ENCODE results near the gene PTGER2.
A peak's percentile ranks its signal among the peaks of the same experiment; 100 is the strongest.

Gene PTGER2

GRCh38 chr14:52313903-52314594, at the start of gene PTGER2:
Gene PTGER2, plus strand, starts transcription at chr14:52314312. Its CDS starts 237 bp downstream, at chr14:52314549.
- peak; percentile 68 for DNase-seq

DNA sequence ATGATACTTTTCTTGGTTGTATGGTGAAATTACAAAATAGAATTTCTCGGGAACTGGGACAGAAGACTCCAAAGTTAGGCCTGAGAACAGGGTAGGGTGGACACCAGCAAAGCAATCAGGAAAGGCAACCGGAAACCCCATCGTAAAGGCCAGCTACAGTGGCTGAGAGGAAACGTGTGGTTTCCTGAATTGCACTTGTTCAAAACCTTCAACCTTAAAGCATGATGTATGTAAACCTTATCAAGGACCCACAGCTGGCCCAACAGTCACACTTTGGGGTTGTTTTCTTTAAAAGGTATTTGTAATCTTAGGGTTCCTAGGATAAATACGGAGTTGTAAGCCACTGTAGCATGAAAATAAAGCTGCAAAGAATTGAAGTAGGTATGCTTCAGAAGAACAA, 48.9 kb upstream of the PTGER2 start:
- DNase-seq: no peak

DNA sequence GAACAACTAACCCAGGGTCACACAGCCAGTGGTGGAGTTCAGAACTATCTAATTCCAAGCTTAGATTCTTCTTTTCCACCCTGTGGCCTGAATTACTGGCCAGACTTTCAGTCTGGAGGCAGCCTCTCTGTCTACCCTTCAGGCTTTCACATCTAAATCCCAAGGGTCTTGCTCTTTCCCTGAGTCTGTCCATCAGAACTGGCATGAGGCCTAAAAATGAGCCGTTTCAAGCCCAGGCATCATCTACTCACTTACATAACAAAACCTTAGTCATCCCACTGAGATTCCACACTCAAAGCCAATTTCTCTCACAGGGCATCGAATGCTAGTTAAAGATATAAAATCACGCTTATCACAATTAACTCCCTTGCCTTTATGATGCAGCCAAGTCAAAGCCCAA, 47.9 kb upstream of the PTGER2 start:
- no peak for DNase-seq

- DNase-seq: no peak
Observed at GRCh38 chr14:52266782-52267181, 47.3 kb upstream of the PTGER2 start.

DNA sequence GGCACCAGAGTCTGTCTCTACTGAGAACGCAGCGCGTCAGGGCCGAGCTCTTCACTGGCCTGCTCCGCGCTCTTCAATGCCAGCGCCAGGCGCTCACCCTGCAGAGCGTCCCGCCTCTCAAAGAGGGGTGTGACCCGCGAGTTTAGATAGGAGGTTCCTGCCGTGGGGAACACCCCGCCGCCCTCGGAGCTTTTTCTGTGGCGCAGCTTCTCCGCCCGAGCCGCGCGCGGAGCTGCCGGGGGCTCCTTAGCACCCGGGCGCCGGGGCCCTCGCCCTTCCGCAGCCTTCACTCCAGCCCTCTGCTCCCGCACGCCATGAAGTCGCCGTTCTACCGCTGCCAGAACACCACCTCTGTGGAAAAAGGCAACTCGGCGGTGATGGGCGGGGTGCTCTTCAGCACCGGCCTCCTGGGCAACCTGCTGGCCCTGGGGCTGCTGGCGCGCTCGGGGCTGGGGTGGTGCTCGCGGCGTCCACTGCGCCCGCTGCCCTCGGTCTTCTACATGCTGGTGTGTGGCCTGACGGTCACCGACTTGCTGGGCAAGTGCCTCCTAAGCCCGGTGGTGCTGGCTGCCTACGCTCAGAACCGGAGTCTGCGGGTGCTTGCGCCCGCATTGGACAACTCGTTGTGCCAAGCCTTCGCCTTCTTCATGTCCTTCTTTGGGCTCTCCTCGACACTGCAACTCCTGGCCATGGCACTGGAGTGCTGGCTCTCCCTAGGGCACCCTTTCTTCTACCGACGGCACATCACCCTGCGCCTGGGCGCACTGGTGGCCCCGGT, 46.4 kb upstream of the PTGER2 start, which contains the start of gene PTGDR:
Gene PTGDR (plus strand): TSS at position 198 of the 778 bp plus-strand sequence. CDS start 117 bp downstream, at position 315.
- DNase-seq: peak; percentile 24

DNA sequence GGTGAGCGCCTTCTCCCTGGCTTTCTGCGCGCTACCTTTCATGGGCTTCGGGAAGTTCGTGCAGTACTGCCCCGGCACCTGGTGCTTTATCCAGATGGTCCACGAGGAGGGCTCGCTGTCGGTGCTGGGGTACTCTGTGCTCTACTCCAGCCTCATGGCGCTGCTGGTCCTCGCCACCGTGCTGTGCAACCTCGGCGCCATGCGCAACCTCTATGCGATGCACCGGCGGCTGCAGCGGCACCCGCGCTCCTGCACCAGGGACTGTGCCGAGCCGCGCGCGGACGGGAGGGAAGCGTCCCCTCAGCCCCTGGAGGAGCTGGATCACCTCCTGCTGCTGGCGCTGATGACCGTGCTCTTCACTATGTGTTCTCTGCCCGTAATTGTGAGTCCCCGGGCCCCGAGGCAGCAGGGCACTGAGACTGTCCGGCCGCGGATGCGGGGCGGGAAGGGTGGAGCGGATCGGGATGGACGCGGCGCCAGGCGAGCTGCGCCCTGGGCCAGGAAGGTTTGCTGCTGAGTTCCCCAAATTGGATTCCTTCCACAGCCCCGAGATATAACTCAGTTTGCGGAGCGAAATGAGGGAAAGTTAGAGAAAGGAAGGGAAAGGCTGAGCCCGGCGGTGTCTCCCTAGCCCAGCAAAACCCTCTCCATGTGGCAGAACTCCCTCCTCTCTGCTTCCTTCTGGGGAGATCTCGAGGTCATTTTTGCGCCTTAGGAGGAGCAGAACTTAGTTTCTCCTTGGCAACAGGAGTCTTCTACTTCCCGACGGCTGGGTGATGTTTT, 45.6 kb upstream of the PTGER2 start:
- no peak for DNase-seq

- DNase-seq: no peak
Observed at GRCh38 chr14:52269100-52269499, 45.0 kb upstream of the PTGER2 start.

DNA sequence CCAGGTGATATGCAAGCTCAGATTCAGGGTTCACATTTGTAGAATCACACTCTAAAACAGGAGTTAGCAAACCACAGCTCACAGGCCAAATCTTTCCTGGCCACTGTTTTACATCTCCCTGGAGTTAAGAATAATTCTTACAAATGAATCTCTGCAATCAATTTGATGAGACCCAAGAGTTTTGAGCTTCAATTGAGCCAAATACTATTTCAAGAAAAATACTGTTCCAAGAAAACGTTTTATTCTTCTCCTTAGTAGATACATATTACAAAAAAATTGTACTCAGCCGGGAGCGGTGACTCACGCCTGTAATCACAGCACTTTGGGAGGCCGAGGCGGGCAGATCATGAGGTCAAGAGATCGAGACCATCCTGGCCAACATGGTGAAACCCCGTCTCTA, 44.1 kb upstream of the PTGER2 start:
- DNase-seq: no peak

DNA sequence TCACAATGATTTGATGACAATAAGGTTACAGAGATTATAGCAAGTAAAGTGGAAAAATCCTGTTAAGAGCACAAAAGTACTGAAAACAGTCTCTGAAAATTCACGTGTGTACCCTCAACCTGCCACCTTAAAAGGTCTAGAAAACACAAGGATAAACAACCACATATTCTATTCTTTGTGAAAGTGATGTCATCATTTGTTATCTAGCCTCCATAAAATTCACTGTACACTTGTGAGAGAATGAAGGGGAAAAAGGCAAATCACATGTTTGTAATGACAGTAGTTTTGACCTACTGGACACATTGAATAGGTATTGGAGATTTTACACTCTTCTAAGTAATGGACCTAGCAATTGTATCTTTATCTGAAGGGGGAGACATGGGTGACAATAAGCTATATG, 42.6 kb upstream of the PTGER2 start:
- no peak for DNase-seq

DNA sequence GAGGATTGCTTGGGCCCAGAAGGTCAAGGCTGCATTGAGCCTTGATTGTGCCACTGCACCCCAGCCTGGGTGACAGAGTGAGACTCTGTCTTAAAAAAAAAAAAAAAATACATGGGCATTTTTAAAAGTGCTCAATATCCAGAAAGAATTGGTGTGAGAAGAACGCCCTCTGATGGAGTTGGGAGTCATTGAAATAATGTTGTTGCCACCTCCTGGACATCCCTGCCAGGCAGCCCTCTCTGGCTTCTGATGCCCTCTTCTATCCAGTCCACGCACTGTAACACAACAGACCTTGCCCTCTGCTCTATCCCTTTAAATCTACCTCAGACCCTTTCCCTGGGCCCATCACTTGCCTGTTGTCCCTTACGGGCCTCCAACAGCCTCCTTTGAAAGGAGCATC, 41.7 kb upstream of the PTGER2 start:
- peak; percentile 42 for DNase-seq

- no peak for DNase-seq
Observed at GRCh38 chr14:52275372-52275771, 38.7 kb upstream of the PTGER2 start.

DNA sequence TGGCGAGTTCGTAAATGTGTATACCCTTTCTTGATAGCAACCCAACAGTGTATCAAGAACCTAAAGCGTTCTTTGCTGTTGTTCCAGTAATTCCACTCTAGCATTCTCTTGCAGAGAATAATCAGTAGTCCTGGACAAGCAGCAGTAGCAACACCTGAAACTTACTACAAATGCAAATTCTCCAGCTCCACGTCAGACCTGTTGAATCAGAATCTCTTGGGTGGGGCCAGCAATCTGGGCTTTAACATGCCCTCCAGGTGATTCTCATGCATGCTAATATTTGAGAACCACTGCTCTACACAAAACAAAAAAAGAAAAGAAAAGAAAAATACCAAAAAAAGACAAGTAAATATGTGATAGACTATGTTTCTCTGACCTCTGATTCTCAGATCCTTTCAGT, 36.6 kb upstream of the PTGER2 start:
- no peak for DNase-seq

- no peak for DNase-seq
Observed at GRCh38 chr14:52279408-52279807, 34.7 kb upstream of the PTGER2 start.

DNA sequence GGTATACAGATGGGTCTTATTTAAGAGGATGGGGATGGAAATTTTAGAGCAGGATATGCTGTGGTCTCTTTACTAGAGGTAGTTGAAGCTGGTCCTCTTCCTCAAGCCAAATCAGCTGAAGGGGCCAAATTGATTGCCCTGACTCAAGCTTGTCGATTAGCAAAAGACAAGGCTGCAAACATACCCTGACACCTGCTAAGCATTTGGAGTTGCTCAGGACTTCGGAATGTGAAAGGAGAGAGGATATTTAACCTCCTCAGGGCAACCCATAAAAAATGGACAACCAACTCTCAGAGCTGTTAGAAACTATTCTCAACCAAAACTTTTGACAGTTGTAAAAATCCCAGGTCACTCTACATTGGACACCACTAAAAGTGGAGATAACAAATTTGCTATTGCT, 31.0 kb upstream of the PTGER2 start:
- no peak for DNase-seq

DNA sequence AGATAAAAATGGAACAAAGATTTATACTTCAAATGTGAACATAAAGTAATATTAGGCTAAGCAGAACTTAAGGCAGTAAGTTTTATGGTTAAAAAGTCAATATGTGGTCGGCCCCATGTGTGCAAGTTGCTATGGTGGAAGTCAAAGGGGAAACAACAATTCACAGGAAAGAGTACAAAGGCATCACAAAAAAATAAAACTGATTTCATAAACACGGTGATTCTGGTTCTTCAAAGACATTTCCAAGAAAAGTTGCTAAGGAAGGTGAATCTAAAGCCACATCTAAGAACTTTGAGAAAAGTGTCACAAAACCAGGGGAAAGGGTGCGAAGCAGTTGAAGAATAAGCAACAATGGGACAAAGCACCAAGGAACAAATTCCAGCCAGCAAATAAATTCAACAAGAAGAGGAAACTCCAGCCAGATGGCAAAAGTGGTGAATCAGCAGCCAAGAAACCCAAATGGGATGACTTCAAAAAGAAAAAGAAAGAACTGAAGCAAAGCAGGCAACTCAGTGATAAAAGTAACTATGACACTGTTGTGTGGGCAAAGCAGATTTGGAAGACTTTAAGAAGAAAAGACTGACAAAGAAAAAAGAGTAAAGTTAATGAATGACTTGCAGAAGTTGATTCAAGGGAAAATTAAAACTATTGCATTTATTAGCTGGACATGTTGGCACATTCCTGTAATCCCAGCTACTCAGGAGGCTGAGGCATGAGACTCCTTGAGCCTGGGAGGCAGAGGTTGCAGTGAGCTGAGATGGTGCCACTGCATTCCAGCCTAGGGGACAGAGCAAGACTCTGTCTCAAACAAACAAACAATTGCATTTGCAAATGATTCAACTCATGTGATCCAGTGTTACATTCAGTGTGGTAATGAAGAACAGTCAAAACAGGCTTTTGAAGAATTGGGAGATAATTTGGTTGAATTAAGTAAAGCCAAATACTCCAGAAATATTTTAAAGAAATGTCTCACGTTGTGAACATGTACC, 27.2 kb upstream of the PTGER2 start:
- no peak for DNase-seq

DNA sequence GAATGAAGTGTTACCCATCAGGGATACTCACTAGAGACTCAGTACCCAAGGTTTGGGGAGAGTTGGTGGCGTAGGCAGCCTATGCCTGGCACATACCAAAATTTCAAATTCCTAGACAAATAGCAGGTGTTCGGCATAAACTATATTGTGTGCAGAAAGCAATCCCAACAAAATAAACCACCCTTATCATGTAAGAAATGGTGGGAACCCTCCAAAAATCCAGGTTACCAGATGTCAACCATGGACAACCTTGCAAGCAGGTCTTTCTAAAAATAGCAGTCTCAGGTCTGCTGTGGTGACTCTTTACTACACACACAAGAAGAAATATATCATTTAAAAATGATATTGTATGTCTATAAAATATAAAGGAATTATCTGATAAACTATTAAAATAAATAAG, 17.7 kb upstream of the PTGER2 start:
- no peak for DNase-seq

- DNase-seq: no peak
Observed at GRCh38 chr14:52298795-52299194, 15.3 kb upstream of the PTGER2 start.

- DNase-seq: peak; percentile 61
Observed at GRCh38 chr14:52299692-52300278, 14.3 kb upstream of the PTGER2 start.

GRCh38 chr14:52303236-52303635, 10.9 kb upstream of the PTGER2 start:
- no peak for DNase-seq

- DNase-seq: no peak
Observed at GRCh38 chr14:52304248-52304904, 9.7 kb upstream of the PTGER2 start.

- no peak for DNase-seq
Observed at GRCh38 chr14:52305014-52305413, 9.1 kb upstream of the PTGER2 start.

Measured in activated CD4-positive, alpha-beta T cell treated with anti-CD3 and anti-CD28 coated beads, Interleukin-10, Interleukin-2, amounts not matched to agents 100 ng/mL and 50 ng/mL, durations not matched to agents 16 hours and 8 hours (primary cell).